Astrocyte (in vitro differentiated cells and primary cell): ENCODE results near the gene TTC7B. TPM values are rescaled to one million over a fixed set of nuclear protein-coding genes. Genes with fewer than 3 reads are reported as not detected.

ENCODE experiments used
- DNase-seq: peaks from one replicate; pipeline ENCODE4 v3.0.0-alpha.2; 2010; ENCODE audit warnings: low read depth
- FAIRE-seq: peaks from 2 replicates; lab custom pipeline; 2011; peaks lifted over from hg19 to GRCh38; lab: Jason Lieb, UNC
- H2AFZ ChIP-seq: 2 replicates; pipeline ENCODE4 v1.6.0; 2012; ENCODE audit warnings: low read depth, low read length, inconsistent platforms
- H3K27ac ChIP-seq: 2 replicates; pipeline ENCODE4 v1.5.1; 2011; ENCODE audit warnings: low read depth, low read length, inconsistent platforms
- H3K27me3 ChIP-seq: 2 replicates; pipeline ENCODE4 v1.6.0; 2011; ENCODE audit warnings: low read length, inconsistent platforms; ENCODE audit not compliant: insufficient read depth
- H3K36me3 ChIP-seq: 2 replicates; pipeline ENCODE4 v1.5.1; 2011; ENCODE audit warnings: low read length, inconsistent platforms; ENCODE audit not compliant: insufficient read depth
- H3K4me1 ChIP-seq: 2 replicates; pipeline ENCODE4 v1.5.1; 2011; ENCODE audit warnings: low read length, inconsistent platforms; ENCODE audit not compliant: insufficient read depth
- H3K4me2 ChIP-seq: 2 replicates; pipeline ENCODE4 v1.6.0; 2012; ENCODE audit warnings: low read length, inconsistent platforms
- H3K4me3 ChIP-seq: 2 replicates; pipeline ENCODE4 v1.5.1; 2011; ENCODE audit warnings: low read depth, mild to moderate bottlenecking, low read length, inconsistent platforms; ENCODE audit not compliant: insufficient read depth
- H3K79me2 ChIP-seq: 2 replicates; pipeline ENCODE4 v1.6.0; 2012; ENCODE audit warnings: mild to moderate bottlenecking, low read length, inconsistent platforms; ENCODE audit not compliant: insufficient read depth
- H3K9ac ChIP-seq: 2 replicates; pipeline ENCODE4 v1.6.0; 2012; ENCODE audit warnings: mild to moderate bottlenecking, low read length, inconsistent platforms
- H3K9me3 ChIP-seq: 2 replicates; pipeline ENCODE4 v1.5.1; 2012; ENCODE audit warnings: low read depth, mild to moderate bottlenecking, low read length, inconsistent platforms; ENCODE audit not compliant: insufficient read depth
- H4K20me1 ChIP-seq: 2 replicates; pipeline ENCODE4 v1.6.0; 2012; ENCODE audit warnings: low read length, inconsistent platforms; ENCODE audit not compliant: insufficient read depth
- H3K27ac Mint-ChIP-seq: one replicate; pipeline ENCODE4 v1.8.0; 2021; ENCODE audit warnings: mild to moderate bottlenecking, mixed read lengths; ENCODE audit not compliant: unreplicated experiment
- H3K27me3 Mint-ChIP-seq: one replicate; pipeline ENCODE4 v1.8.0; 2021; ENCODE audit warnings: low read depth, mixed read lengths; ENCODE audit not compliant: unreplicated experiment
- H3K36me3 Mint-ChIP-seq: one replicate; pipeline ENCODE4 v1.8.0; 2021; ENCODE audit warnings: low read depth, mixed read lengths; ENCODE audit not compliant: unreplicated experiment
- H3K4me1 Mint-ChIP-seq: one replicate; pipeline ENCODE4 v1.8.0; 2021; ENCODE audit warnings: low read depth, mixed read lengths; ENCODE audit not compliant: unreplicated experiment
- H3K4me3 Mint-ChIP-seq: one replicate; pipeline ENCODE4 v1.8.0; 2021; ENCODE audit warnings: mild to moderate bottlenecking, moderate library complexity, mixed read lengths; ENCODE audit not compliant: unreplicated experiment
- H3K9me3 Mint-ChIP-seq: one replicate; pipeline ENCODE4 v1.8.0; 2021; ENCODE audit warnings: mild to moderate bottlenecking, mixed read lengths; ENCODE audit not compliant: unreplicated experiment
- CTCF ChIP-seq: IDR thresholded peaks from 2 replicates; pipeline ENCODE4 v1.5.1; 2011; ENCODE audit warnings: low read depth, mild to moderate bottlenecking, inconsistent platforms, low read length, moderate library complexity; ENCODE audit not compliant: insufficient read depth
- EZH2 ChIP-seq: IDR thresholded peaks from 2 replicates; pipeline ENCODE4 v1.6.1; 2012; ENCODE audit warnings: mild to moderate bottlenecking, low read length, inconsistent platforms; ENCODE audit not compliant: insufficient read depth
- total RNA-seq: library from RNA; stranded (reverse); gene quantifications from 2 replicates; pipeline ENCODE4 v1.2.1, GENCODE V29; 2021

Gene TTC7B
- total RNA-seq, 1 donor from 2014 or later: 42.1 TPM

- Mint-ChIP-seq H3K4me1 (peaks cover 15% of the 10 kb centered on the region), H3K27me3 (no peaks in the 10 kb centered on the region)
Measured at GRCh38 chr14:90642244-90642717, 173.9 kb downstream of the TTC7B start.

GRCh38 chr14:90641615-90642243, 174.5 kb downstream of the TTC7B start:
- TF ChIP-seq EZH2: no peak
- no peak for TF ChIP-seq CTCF
- H3K4me2 ChIP-seq: peak overlapping the region; percentile 42
- Mint-ChIP-seq H3K27me3 (no peaks in the 10 kb centered on the region), H3K27ac (no peak overlapping the region), H3K9me3 (no peaks in the 10 kb centered on the region), H3K4me3 (no peak overlapping the region), H3K4me1 (peaks cover 15% of the 10 kb centered on the region), H3K36me3 (peaks cover 6% of the 10 kb centered on the region)
- no peak for FAIRE-seq
- no peak overlapping the region for H3K4me3 ChIP-seq
- H4K20me1 ChIP-seq: no peaks in the 10 kb centered on the region
- H3K27ac ChIP-seq: no peak overlapping the region
- H3K27me3 ChIP-seq: no peaks in the 10 kb centered on the region
- peaks cover 26% of the 10 kb centered on the region for H3K4me1 ChIP-seq
- H3K9me3 ChIP-seq: no peaks in the 10 kb centered on the region
- H3K9ac ChIP-seq: no peak overlapping the region
- H3K79me2 ChIP-seq: no peaks in the 10 kb centered on the region
- no peak for DNase-seq
- no peaks in the 10 kb centered on the region for H3K36me3 ChIP-seq
- H2AFZ ChIP-seq: no peak overlapping the region

More at GRCh38 chr14:90642244-90642717, 173.9 kb downstream of the TTC7B start:
- Histone ChIP-seq H3K4me1 (peaks cover 26% of the 10 kb centered on the region), H2AFZ (no peak overlapping the region), H3K9ac (no peak overlapping the region), H3K4me3 (no peak overlapping the region), H4K20me1 (no peaks in the 10 kb centered on the region), H3K36me3 (no peaks in the 10 kb centered on the region), H3K9me3 (no peaks in the 10 kb centered on the region), H3K27me3 (no peaks in the 10 kb centered on the region), H3K4me2 (peak overlapping the region; percentile 42), H3K27ac (no peak overlapping the region), H3K79me2 (no peaks in the 10 kb centered on the region)
- no peak for TF ChIP-seq EZH2
- TF ChIP-seq CTCF: no peak
- DNase-seq (peak; percentile 69), FAIRE-seq (no peak)
- Mint-ChIP-seq H3K4me3 (no peak overlapping the region), H3K36me3 (peaks cover 8% of the 10 kb centered on the region), H3K9me3 (no peaks in the 10 kb centered on the region), H3K27ac (peak overlapping the region; percentile 8)

GRCh38 chr14:90641168-90641567, 175.1 kb downstream of the TTC7B start:
- FAIRE-seq: no peak
- no peak overlapping the region for H3K27ac ChIP-seq

More at GRCh38 chr14:90641168-90641567, 175.1 kb downstream of the TTC7B start:
- no peaks in the 10 kb centered on the region for H4K20me1 ChIP-seq
- no peaks in the 10 kb centered on the region for H3K27me3 Mint-ChIP-seq
- H3K4me2 ChIP-seq: peak overlapping the region; percentile 42
- peaks cover 4% of the 10 kb centered on the region for H3K36me3 Mint-ChIP-seq
- TF ChIP-seq EZH2 (no peak), CTCF (no peak)
- no peaks in the 10 kb centered on the region for H3K27me3 ChIP-seq
- no peak overlapping the region for H2AFZ ChIP-seq
- H3K27ac Mint-ChIP-seq: peak overlapping the region; percentile 41
- H3K4me1 ChIP-seq: peaks cover 22% of the 10 kb centered on the region
- no peaks in the 10 kb centered on the region for H3K79me2 ChIP-seq
- H3K9ac ChIP-seq: no peak overlapping the region
- no peaks in the 10 kb centered on the region for H3K9me3 ChIP-seq
- no peak overlapping the region for H3K4me3 Mint-ChIP-seq
- no peaks in the 10 kb centered on the region for H3K36me3 ChIP-seq
- H3K4me3 ChIP-seq: no peak overlapping the region
- peaks cover 15% of the 10 kb centered on the region for H3K4me1 Mint-ChIP-seq
- no peaks in the 10 kb centered on the region for H3K9me3 Mint-ChIP-seq
- DNase-seq: no peak
